Fibroblast of pulmonary artery (primary cell): Measurements from ENCODE around the gene RHCG.
A peak's percentile ranks its signal among the peaks of the same experiment; 100 is the strongest.

ENCODE experiments used
- DNase-seq: peaks from one replicate; pipeline ENCODE4 v3.0.0-alpha.2; 2010; ENCODE audit warnings: low read depth
- H3K4me3 ChIP-seq: replicated peaks from 2 replicates; pipeline ENCODE4 v1.5.1; 2011; ENCODE audit warnings: low read depth, mild to moderate bottlenecking, control low read depth, low read length, moderate library complexity
- TF ChIP-seq, protein P1 (sequence below): IDR thresholded peaks from 2 replicates; pipeline ENCODE4 v1.5.1; 2011; ENCODE audit warnings: mild to moderate bottlenecking, control low read depth, low read length, inconsistent platforms; ENCODE audit errors: missing control alignments

The RHCG gene

DNA sequence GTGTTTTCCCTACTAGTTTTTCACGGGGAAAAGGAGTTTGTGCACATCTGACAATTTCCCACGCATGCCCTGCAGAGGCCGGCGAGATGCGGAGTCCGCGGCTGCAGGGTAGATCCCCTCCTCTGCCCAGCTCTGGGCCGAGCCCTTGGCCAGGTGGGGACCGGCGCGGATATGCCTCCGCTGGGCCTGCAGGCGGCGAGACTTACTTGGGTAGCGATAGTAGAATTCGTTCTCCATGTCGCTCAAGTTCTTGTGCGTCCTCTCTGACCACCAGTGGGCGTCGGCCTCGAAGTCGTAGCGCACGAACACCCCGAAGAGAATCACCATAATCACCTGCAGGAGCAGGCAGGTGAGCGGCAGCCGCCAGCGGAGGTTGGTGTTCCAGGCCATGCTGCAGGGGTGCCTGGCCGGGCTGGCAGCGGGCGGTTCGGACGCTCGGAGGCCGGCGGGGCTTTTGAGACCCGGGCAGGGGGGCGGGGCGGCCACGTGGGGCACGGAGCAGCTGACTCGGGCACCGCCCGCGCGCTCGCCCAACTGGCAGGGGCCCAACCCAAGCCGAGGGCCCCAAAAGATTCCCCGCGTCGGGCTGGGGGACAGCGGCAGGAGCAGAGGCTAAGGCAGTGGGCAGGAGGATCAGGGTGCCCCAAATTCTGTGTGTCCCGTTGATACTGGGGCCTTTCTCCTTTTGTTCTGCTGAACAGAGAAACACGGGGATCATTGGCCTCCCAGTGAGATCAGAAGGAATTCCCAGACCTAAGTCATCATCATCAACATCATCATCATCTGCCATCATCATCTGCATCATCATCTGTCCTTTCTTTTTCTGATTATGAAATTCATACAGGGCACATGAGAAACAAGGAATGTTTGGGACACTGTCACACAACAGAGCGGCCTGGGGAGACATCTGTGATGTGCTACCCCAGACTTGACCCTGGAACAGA, at the start of gene RHCG:
Gene RHCG, minus strand, starts transcription at position 429 of the 944 bp plus-strand sequence. Its CDS starts 39 bp downstream, at position 390.
- TF ChIP-seq, protein P1, sequence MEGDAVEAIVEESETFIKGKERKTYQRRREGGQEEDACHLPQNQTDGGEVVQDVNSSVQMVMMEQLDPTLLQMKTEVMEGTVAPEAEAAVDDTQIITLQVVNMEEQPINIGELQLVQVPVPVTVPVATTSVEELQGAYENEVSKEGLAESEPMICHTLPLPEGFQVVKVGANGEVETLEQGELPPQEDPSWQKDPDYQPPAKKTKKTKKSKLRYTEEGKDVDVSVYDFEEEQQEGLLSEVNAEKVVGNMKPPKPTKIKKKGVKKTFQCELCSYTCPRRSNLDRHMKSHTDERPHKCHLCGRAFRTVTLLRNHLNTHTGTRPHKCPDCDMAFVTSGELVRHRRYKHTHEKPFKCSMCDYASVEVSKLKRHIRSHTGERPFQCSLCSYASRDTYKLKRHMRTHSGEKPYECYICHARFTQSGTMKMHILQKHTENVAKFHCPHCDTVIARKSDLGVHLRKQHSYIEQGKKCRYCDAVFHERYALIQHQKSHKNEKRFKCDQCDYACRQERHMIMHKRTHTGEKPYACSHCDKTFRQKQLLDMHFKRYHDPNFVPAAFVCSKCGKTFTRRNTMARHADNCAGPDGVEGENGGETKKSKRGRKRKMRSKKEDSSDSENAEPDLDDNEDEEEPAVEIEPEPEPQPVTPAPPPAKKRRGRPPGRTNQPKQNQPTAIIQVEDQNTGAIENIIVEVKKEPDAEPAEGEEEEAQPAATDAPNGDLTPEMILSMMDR: peak; percentile 39
- H3K4me3 ChIP-seq: peak within 1 kb of the TSS; percentile 19
- peak; percentile 50 for DNase-seq

GRCh38 chr15:89543389-89543788, 47.0 kb upstream of the RHCG start:
- H3K4me3 ChIP-seq: no peak overlapping the region
- TF ChIP-seq, protein P1: no peak
- no peak for DNase-seq

- DNase-seq: no peak
- no peak overlapping the region for H3K4me3 ChIP-seq
- TF ChIP-seq, protein P1: no peak
These were observed 46.0 kb upstream of the RHCG start for GRCh38 chr15:89542369-89542768.

DNA sequence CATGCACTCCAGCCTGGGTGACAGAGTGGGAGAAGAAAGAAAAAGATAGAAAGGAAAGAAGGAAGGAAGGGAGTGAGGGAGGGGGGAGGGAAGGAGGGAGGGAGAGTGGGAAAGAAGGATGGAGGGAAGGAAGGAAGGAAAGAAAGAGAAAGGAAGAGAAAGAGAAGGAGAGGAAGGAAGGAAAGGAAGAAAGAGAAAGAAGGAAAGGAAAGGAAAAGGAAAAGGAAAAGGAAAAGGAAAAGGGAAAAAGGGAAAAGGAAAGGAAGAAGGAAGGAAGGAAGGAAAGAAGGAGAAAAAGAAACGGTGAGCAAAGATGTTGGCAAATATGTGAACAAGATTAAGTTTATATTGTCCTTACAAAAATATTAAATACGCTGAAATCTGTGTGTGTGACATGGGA, 42.6 kb upstream of the RHCG start:
- no peak for DNase-seq
- H3K4me3 ChIP-seq: no peak overlapping the region
- TF ChIP-seq, protein P1: no peak

- no peak overlapping the region for H3K4me3 ChIP-seq
- peak; percentile 57 for DNase-seq
- TF ChIP-seq, protein P1: no peak
These were observed 37.6 kb upstream of the RHCG start for GRCh38 chr15:89533861-89534544.

DNA sequence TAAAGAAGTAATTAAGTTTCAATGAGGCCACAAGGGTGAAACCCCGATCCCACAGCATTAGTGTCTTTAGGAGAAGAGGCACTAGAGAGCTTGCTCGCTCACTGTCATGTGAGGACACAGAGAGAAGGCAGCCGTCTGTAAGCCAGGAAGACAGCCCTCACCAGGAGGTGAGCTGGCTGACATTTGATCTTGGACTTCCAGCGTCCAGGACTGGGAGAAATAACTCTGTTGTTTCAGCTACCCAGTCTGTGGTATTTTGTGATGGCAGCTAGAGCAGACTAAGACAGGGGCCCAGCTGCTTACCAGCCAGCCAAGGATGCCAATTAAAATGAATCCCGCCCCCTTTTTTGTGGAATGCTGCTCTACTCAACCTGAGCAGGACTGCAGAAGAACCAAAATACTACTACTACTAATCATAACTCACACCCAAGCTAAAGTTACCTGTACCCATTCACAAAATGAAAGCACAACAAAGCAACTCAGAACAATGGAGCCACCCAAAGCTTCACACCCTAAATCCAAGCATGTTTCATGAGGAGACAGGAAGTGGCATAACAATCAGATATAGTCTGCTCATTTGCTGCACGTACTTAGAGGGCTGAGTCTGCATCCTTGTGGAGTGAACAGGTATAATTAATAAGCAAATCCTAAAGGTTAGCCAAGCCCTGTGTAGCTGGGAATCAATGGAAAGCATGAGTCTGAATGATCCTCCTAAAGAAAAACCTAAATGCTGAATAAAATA, 35.6 kb upstream of the RHCG start:
- no peak for DNase-seq
- TF ChIP-seq, protein P1: no peak
- no peak overlapping the region for H3K4me3 ChIP-seq
